ENCODE results near the gene DNAH2.
A peak's percentile ranks its signal among the peaks of the same experiment; 100 is the strongest.

Gene DNAH2

DNA sequence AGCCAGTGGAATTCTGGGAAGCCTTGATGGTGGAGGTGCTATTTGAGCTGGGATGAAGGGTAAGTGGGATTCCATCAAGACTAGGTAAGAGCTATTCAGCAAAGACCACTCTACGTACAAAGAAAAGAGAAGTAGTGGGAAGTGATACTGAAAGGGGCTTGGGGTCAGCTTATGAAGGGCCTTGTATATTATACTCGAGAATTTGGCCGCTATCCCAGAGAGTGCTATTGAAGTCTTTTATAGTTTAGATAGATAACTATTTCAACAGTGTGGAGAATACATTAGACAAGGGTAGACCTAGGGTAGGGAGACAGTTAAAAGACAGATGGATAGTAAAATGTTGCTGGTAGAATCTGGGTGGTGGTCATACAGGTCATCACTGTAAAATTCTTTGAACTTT is 10.3 kb downstream of the DNAH2 start:
- Histone ChIP-seq H3K9ac (ENCODE audit: insufficient read length, low read depth) (no peak overlapping the region), H3K36me3 (ENCODE audit: insufficient read depth, insufficient read length, low read length) (no peaks in the 10 kb centered on the region), H3K27me3 (ENCODE audit: insufficient read depth, insufficient read length) (no peaks in the 10 kb centered on the region), H3K9me3 (ENCODE audit: insufficient read depth, low read length) (no peaks in the 10 kb centered on the region), H3K4me3 (ENCODE audit: insufficient read length, low read depth) (no peak overlapping the region), H3K4me1 (ENCODE audit: insufficient read depth, insufficient read length) (peaks cover 2% of the 10 kb centered on the region)
- TF ChIP-seq ZNF274 (IDR thresholded peaks at IDR 0.05; ENCODE audit: low read depth, low read length) (no peak), SUZ12 (IDR thresholded peaks at IDR 0.05; ENCODE audit: extremely low read depth, insufficient read depth, insufficient read length) (no peak), YY1 (IDR thresholded peaks at IDR 0.05; ENCODE audit: insufficient read depth, insufficient read length) (no peak)
- DNase-seq (ENCODE audit: low read depth, low spot score): no peak

DNA sequence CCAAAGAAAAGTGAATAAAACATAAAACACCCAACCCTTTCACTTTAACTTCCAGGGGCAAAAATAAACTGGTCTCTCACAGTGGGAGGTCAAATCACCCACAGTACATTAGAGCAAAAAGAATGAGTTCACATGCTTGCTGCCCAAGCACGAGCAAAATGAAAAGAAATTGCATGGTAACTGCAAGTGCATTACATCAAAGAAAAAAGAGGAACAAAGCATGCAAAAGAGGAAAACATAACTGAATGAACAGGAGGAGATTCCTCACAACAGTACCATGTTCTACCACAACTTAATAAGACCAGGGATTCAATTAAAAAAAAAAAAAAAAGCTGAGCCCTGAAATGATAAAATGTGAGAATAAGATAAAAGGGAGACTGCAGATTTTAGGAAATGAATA is 12.3 kb downstream of the DNAH2 start:
- Histone ChIP-seq H3K27me3 (ENCODE audit: insufficient read depth, insufficient read length) (no peaks in the 10 kb centered on the region), H3K4me3 (ENCODE audit: insufficient read length, low read depth) (no peak overlapping the region), H3K4me1 (ENCODE audit: insufficient read depth, insufficient read length) (no peaks in the 10 kb centered on the region), H3K9ac (ENCODE audit: insufficient read length, low read depth) (no peak overlapping the region), H3K36me3 (ENCODE audit: insufficient read depth, insufficient read length, low read length) (no peaks in the 10 kb centered on the region), H3K9me3 (ENCODE audit: insufficient read depth, low read length) (no peaks in the 10 kb centered on the region)
- TF ChIP-seq SUZ12 (IDR thresholded peaks at IDR 0.05; ENCODE audit: extremely low read depth, insufficient read depth, insufficient read length) (no peak), ZNF274 (IDR thresholded peaks at IDR 0.05; ENCODE audit: low read depth, low read length) (no peak)
- DNase-seq (ENCODE audit: low read depth, low spot score): no peak

- no peak for DNase-seq (ENCODE audit: low read depth, low spot score)
- no peaks in the 10 kb centered on the region for H3K27me3 ChIP-seq (ENCODE audit: insufficient read depth, insufficient read length)
- no peaks in the 10 kb centered on the region for H3K9me3 ChIP-seq (ENCODE audit: insufficient read depth, low read length)
- H3K36me3 ChIP-seq (ENCODE audit: insufficient read depth, insufficient read length, low read length): no peaks in the 10 kb centered on the region
- H3K9ac ChIP-seq (ENCODE audit: insufficient read length, low read depth): no peak overlapping the region
- no peaks in the 10 kb centered on the region for H3K4me1 ChIP-seq (ENCODE audit: insufficient read depth, insufficient read length)
- H3K4me3 ChIP-seq (ENCODE audit: insufficient read length, low read depth): no peak overlapping the region
- TF ChIP-seq ZNF274 (IDR thresholded peaks at IDR 0.05; ENCODE audit: low read depth, low read length) (no peak), SUZ12 (IDR thresholded peaks at IDR 0.05; ENCODE audit: extremely low read depth, insufficient read depth, insufficient read length) (no peak), YY1 (IDR thresholded peaks at IDR 0.05; ENCODE audit: insufficient read depth, insufficient read length) (no peak)
Observed at GRCh38 chr17:7732981-7733539, 15.5 kb downstream of the DNAH2 start.

GRCh38 chr17:7737601-7738000 is 20.1 kb downstream of the DNAH2 start:
- no peak overlapping the region for H3K9ac ChIP-seq (ENCODE audit: insufficient read length, low read depth)
- no peaks in the 10 kb centered on the region for H3K4me1 ChIP-seq (ENCODE audit: insufficient read depth, insufficient read length)
- no peaks in the 10 kb centered on the region for H3K36me3 ChIP-seq (ENCODE audit: insufficient read depth, insufficient read length, low read length)
- H3K27me3 ChIP-seq (ENCODE audit: insufficient read depth, insufficient read length): no peaks in the 10 kb centered on the region
- TF ChIP-seq ZNF274 (IDR thresholded peaks at IDR 0.05; ENCODE audit: low read depth, low read length) (no peak), YY1 (IDR thresholded peaks at IDR 0.05; ENCODE audit: insufficient read depth, insufficient read length) (no peak), SUZ12 (IDR thresholded peaks at IDR 0.05; ENCODE audit: extremely low read depth, insufficient read depth, insufficient read length) (no peak)
- H3K9me3 ChIP-seq (ENCODE audit: insufficient read depth, low read length): no peaks in the 10 kb centered on the region
- no peak for DNase-seq (ENCODE audit: low read depth, low spot score)
- H3K4me3 ChIP-seq (ENCODE audit: insufficient read length, low read depth): no peak overlapping the region

GRCh38 chr17:7739746-7740145 is 22.2 kb downstream of the DNAH2 start:
- Histone ChIP-seq H3K9ac (ENCODE audit: insufficient read length, low read depth) (no peak overlapping the region), H3K4me1 (ENCODE audit: insufficient read depth, insufficient read length) (no peaks in the 10 kb centered on the region), H3K27me3 (ENCODE audit: insufficient read depth, insufficient read length) (no peaks in the 10 kb centered on the region), H3K36me3 (ENCODE audit: insufficient read depth, insufficient read length, low read length) (no peaks in the 10 kb centered on the region), H3K4me3 (ENCODE audit: insufficient read length, low read depth) (no peak overlapping the region), H3K9me3 (ENCODE audit: insufficient read depth, low read length) (no peaks in the 10 kb centered on the region)
- TF ChIP-seq ZNF274 (IDR thresholded peaks at IDR 0.05; ENCODE audit: low read depth, low read length) (no peak), SUZ12 (IDR thresholded peaks at IDR 0.05; ENCODE audit: extremely low read depth, insufficient read depth, insufficient read length) (no peak), YY1 (IDR thresholded peaks at IDR 0.05; ENCODE audit: insufficient read depth, insufficient read length) (no peak)
- DNase-seq (ENCODE audit: low read depth, low spot score): no peak

GRCh38 chr17:7740481-7741001 is 23.0 kb downstream of the DNAH2 start:
- Histone ChIP-seq H3K36me3 (ENCODE audit: insufficient read depth, insufficient read length, low read length) (no peaks in the 10 kb centered on the region), H3K9me3 (ENCODE audit: insufficient read depth, low read length) (no peaks in the 10 kb centered on the region), H3K4me1 (ENCODE audit: insufficient read depth, insufficient read length) (no peaks in the 10 kb centered on the region), H3K27me3 (ENCODE audit: insufficient read depth, insufficient read length) (no peaks in the 10 kb centered on the region), H3K9ac (ENCODE audit: insufficient read length, low read depth) (peak overlapping the region; percentile 8), H3K4me3 (ENCODE audit: insufficient read length, low read depth) (no peak overlapping the region)
- TF ChIP-seq YY1 (IDR thresholded peaks at IDR 0.05; ENCODE audit: insufficient read depth, insufficient read length) (no peak), SUZ12 (IDR thresholded peaks at IDR 0.05; ENCODE audit: extremely low read depth, insufficient read depth, insufficient read length) (no peak), ZNF274 (IDR thresholded peaks at IDR 0.05; ENCODE audit: low read depth, low read length) (no peak)
- DNase-seq (ENCODE audit: low read depth, low spot score): no peak

GRCh38 chr17:7742729-7743128 is 25.2 kb downstream of the DNAH2 start:
- Histone ChIP-seq H3K4me3 (ENCODE audit: insufficient read length, low read depth) (no peak overlapping the region), H3K36me3 (ENCODE audit: insufficient read depth, insufficient read length, low read length) (no peaks in the 10 kb centered on the region), H3K9ac (ENCODE audit: insufficient read length, low read depth) (no peak overlapping the region), H3K4me1 (ENCODE audit: insufficient read depth, insufficient read length) (no peaks in the 10 kb centered on the region), H3K27me3 (ENCODE audit: insufficient read depth, insufficient read length) (no peaks in the 10 kb centered on the region), H3K9me3 (ENCODE audit: insufficient read depth, low read length) (no peaks in the 10 kb centered on the region)
- no peak for DNase-seq (ENCODE audit: low read depth, low spot score)
- TF ChIP-seq ZNF274 (IDR thresholded peaks at IDR 0.05; ENCODE audit: low read depth, low read length) (no peak), YY1 (IDR thresholded peaks at IDR 0.05; ENCODE audit: insufficient read depth, insufficient read length) (no peak), SUZ12 (IDR thresholded peaks at IDR 0.05; ENCODE audit: extremely low read depth, insufficient read depth, insufficient read length) (no peak)

Data from NT2/D1 (cell line).